Measurements from ENCODE around the gene TMEM132C. TPM values are rescaled to one million over a fixed set of nuclear protein-coding genes. Genes with fewer than 3 reads are reported as not detected.

Gene TMEM132C

DNA sequence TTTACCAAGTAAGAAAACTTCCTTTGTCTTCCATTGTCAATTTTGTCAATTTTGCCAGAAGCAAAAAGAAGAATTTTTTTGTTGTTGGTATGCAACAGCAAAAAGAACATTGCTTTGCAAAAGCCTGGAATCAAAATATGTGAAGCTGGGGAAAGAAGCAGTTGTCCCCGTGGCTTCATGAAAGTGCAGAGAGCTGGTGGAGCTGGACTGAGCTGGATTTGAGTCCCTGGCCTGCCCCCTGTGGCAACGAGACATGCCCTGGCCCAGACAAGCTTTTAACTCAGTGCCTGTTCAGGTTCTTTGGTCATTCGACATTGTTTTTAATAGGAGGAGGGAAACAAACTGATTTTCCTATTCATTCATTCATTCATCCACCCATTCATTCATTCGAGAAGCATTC lies 486.5 kb downstream of the TMEM132C start:
- Histone ChIP-seq H3K27me3 (ENCODE audit: insufficient read depth, poor library complexity, severe bottlenecking) (no peaks in the 10 kb centered on the region), H3K4me3 (replicated peaks; ENCODE audit: insufficient read depth, low read length) (no peak overlapping the region), H3K27ac (replicated peaks) (no peak overlapping the region)
- TF ChIP-seq, protein P1, sequence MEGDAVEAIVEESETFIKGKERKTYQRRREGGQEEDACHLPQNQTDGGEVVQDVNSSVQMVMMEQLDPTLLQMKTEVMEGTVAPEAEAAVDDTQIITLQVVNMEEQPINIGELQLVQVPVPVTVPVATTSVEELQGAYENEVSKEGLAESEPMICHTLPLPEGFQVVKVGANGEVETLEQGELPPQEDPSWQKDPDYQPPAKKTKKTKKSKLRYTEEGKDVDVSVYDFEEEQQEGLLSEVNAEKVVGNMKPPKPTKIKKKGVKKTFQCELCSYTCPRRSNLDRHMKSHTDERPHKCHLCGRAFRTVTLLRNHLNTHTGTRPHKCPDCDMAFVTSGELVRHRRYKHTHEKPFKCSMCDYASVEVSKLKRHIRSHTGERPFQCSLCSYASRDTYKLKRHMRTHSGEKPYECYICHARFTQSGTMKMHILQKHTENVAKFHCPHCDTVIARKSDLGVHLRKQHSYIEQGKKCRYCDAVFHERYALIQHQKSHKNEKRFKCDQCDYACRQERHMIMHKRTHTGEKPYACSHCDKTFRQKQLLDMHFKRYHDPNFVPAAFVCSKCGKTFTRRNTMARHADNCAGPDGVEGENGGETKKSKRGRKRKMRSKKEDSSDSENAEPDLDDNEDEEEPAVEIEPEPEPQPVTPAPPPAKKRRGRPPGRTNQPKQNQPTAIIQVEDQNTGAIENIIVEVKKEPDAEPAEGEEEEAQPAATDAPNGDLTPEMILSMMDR (IDR thresholded peaks at IDR 0.05; ENCODE audit: insufficient read depth, low read length) = no peak
- TF ChIP-seq GABPA (IDR thresholded peaks at IDR 0.05; ENCODE audit: low read depth) = no peak
- TF ChIP-seq REST (IDR thresholded peaks at IDR 0.05; ENCODE audit: insufficient replicate concordance, low read depth) = no peak
- no peak for TF ChIP-seq POLR2AphosphoS5 (IDR thresholded peaks at IDR 0.05; ENCODE audit: low read depth)
- no peak for TF ChIP-seq SPI1 (IDR thresholded peaks at IDR 0.05; ENCODE audit: borderline replicate concordance, low read depth)
- DNase-seq (ENCODE audit: low read depth in 1 of 2, low spot score in 1 of 2) = no peak

- no peak overlapping the region for H3K4me3 ChIP-seq (replicated peaks; ENCODE audit: insufficient read depth, low read length)
- no peak overlapping the region for H3K27ac ChIP-seq (replicated peaks)
- no peak for DNase-seq (ENCODE audit: low read depth in 1 of 2, low spot score in 1 of 2)
- no peak for TF ChIP-seq REST (IDR thresholded peaks at IDR 0.05; ENCODE audit: insufficient replicate concordance, low read depth)
- TF ChIP-seq SPI1 (IDR thresholded peaks at IDR 0.05; ENCODE audit: borderline replicate concordance, low read depth) = no peak
- no peak for TF ChIP-seq GABPA (IDR thresholded peaks at IDR 0.05; ENCODE audit: low read depth)
- TF ChIP-seq POLR2AphosphoS5 (IDR thresholded peaks at IDR 0.05; ENCODE audit: low read depth) = no peak
- H3K27me3 ChIP-seq (ENCODE audit: insufficient read depth, poor library complexity, severe bottlenecking) = no peaks in the 10 kb centered on the region
Observed at GRCh38 chr12:128754275-128754674, 487.3 kb downstream of the TMEM132C start.

DNA sequence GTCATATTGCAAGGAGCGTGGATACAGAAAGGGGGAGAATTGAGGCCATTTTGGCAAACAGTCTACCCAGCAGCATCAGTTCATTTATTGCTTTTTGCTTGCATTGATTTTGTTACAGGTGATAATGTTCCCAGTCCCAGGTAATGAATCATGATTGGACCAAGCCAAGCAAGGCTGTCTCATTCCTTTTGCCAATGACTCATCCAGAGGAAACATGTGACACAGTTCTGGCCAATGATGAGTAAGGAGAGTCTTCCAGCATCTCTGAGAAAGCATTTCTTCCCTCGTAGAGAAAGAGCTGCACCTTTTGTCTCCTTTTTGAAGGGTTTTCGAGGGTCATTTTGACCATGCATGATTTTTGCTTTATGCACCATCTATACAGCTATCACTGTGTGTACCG lies 488.6 kb downstream of the TMEM132C start:
- no peak for DNase-seq (ENCODE audit: low read depth in 1 of 2, low spot score in 1 of 2)
- Histone ChIP-seq H3K27ac (replicated peaks) (no peak overlapping the region), H3K4me3 (replicated peaks; ENCODE audit: insufficient read depth, low read length) (no peak overlapping the region), H3K27me3 (ENCODE audit: insufficient read depth, poor library complexity, severe bottlenecking) (no peaks in the 10 kb centered on the region)
- no peak for TF ChIP-seq REST (IDR thresholded peaks at IDR 0.05; ENCODE audit: insufficient replicate concordance, low read depth)
- no peak for TF ChIP-seq POLR2AphosphoS5 (IDR thresholded peaks at IDR 0.05; ENCODE audit: low read depth)
- TF ChIP-seq SPI1 (IDR thresholded peaks at IDR 0.05; ENCODE audit: borderline replicate concordance, low read depth) = no peak
- TF ChIP-seq, protein P1 (IDR thresholded peaks at IDR 0.05; ENCODE audit: insufficient read depth, low read length) = no peak
- TF ChIP-seq GABPA (IDR thresholded peaks at IDR 0.05; ENCODE audit: low read depth) = no peak

Small RNA genes within 50 kb of the gene (microRNA-seq; reads per million reads assigned to microRNA genes)
- gene MIR3612 (not detected), gene MIR4419B (not detected)

Measured in HL-60 (cell line).